ENCODE data around the gene PKNOX2.

The PKNOX2 gene

GRCh38 chr11:125228993-125229392 is 64.4 kb downstream of the PKNOX2 start:
- no peak for TF ChIP-seq CTCF (IDR thresholded peaks at IDR 0.05; ENCODE audit: borderline replicate concordance, insufficient read depth, low read depth, low read length)
- no peak overlapping the region for H3K4me3 ChIP-seq (ENCODE audit: low read depth, low read length)

- TF ChIP-seq CTCF (IDR thresholded peaks at IDR 0.05; ENCODE audit: borderline replicate concordance, insufficient read depth, low read depth, low read length): no peak
- H3K4me3 ChIP-seq (ENCODE audit: low read depth, low read length): no peak overlapping the region
Measured at GRCh38 chr11:125229916-125230315, 65.4 kb downstream of the PKNOX2 start.

GRCh38 chr11:125233116-125233515 is 68.6 kb downstream of the PKNOX2 start:
- no peak overlapping the region for H3K4me3 ChIP-seq (ENCODE audit: low read depth, low read length)

GRCh38 chr11:125233736-125234275 is 69.3 kb downstream of the PKNOX2 start:
- TF ChIP-seq CTCF (IDR thresholded peaks at IDR 0.05; ENCODE audit: borderline replicate concordance, insufficient read depth, low read depth, low read length): no peak
- H3K4me3 ChIP-seq (ENCODE audit: low read depth, low read length): no peak overlapping the region

More at GRCh38 chr11:125233116-125233515, 68.6 kb downstream of the PKNOX2 start:
- TF ChIP-seq CTCF (IDR thresholded peaks at IDR 0.05; ENCODE audit: borderline replicate concordance, insufficient read depth, low read depth, low read length): no peak

GRCh38 chr11:125235071-125235471 is 70.5 kb downstream of the PKNOX2 start:
- TF ChIP-seq CTCF (IDR thresholded peaks at IDR 0.05; ENCODE audit: borderline replicate concordance, insufficient read depth, low read depth, low read length): no peak
- no peak overlapping the region for H3K4me3 ChIP-seq (ENCODE audit: low read depth, low read length)

GRCh38 chr11:125236072-125236825 is 71.7 kb downstream of the PKNOX2 start:
- H3K4me3 ChIP-seq (ENCODE audit: low read depth, low read length): no peak overlapping the region
- TF ChIP-seq CTCF (IDR thresholded peaks at IDR 0.05; ENCODE audit: borderline replicate concordance, insufficient read depth, low read depth, low read length): no peak

Measured in GM12875 (cell line).